WI38 (cell line): ENCODE measurements around the gene YBX3.

Source experiments
- H3K4me3 ChIP-seq: 2 replicates; pipeline ENCODE4 v1.5.1; 2011; ENCODE audit warnings: low read depth, mild to moderate bottlenecking, control low read depth, low read length
- CTCF ChIP-seq: IDR thresholded peaks from 2 replicates; pipeline ENCODE4 v1.5.1; 2012; ENCODE audit warnings: low read depth, mild to moderate bottlenecking, control low read depth, low read length

YBX3 gene

DNA sequence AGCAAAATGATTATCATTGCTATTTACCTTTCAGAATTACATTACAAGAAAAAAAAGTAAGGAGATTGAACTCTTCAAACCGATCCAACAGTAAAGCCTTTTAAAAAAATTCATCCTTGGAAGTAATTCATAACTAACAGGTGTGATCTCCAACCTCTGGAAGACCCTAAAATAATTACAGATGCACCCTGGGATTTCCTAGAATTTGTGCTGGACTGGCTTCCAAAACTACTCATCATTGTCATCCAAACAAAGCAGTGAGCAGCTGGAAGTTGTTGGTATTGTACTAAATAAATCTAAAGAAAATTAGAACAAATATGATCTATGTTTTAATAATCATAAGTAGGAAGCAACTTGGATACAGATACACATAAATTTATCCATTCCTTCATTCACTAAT is 1.9 kb upstream of the YBX3 start:
- no peak for TF ChIP-seq CTCF

GRCh38 chr12:10722502-10722904 is 620 bp downstream of the YBX3 start:
- peak overlapping the region; percentile 98 for H3K4me3 ChIP-seq
- 0 out of 2 replicates have a peak, but pooled peaks have one; percentile 7 for TF ChIP-seq CTCF

More for the DNA sequence above, 1.9 kb upstream of the YBX3 start:
- no peak overlapping the region for H3K4me3 ChIP-seq

DNA sequence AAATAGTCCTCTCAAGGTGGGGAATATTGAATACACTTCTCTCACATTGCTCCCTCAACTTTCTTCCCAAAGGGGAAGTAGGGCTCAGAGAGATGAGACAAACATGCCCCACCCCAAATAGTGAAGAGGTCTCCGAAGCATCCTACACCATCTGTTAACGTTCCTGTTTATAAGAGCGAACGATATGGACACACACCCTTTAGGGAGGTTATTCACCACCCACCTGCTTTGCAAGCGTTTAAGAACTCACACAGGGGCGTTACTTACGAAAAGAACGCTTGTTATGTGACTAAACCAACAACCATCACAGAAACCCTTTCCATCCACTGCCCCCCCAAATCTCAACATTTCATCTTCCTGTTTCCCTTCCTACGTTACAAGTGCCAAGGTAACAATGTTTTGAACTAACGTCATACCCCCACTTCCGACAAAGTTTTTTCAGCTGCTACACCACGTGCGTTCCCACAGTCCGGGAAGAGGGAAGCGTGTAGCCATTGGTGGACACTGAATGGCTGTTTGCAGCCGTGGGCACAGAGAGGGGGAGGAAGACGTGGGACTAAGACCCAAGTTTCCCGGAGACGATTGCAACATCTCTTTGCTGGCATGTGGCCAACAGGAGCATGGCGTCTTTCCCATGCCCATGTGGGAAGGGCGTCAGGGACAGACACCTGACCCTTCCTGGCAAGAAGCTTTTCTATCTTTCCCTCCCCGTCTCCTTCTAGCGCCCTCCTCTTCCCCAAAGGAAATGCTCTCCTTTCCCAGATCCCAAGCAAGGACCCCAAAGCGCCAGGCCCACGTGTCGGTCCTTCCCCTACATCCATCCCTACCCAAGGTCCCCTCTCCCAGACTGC is 1.2 kb downstream of the YBX3 start:
- H3K4me3 ChIP-seq, result peak overlapping the region; percentile 98
- no peak for TF ChIP-seq CTCF

DNA sequence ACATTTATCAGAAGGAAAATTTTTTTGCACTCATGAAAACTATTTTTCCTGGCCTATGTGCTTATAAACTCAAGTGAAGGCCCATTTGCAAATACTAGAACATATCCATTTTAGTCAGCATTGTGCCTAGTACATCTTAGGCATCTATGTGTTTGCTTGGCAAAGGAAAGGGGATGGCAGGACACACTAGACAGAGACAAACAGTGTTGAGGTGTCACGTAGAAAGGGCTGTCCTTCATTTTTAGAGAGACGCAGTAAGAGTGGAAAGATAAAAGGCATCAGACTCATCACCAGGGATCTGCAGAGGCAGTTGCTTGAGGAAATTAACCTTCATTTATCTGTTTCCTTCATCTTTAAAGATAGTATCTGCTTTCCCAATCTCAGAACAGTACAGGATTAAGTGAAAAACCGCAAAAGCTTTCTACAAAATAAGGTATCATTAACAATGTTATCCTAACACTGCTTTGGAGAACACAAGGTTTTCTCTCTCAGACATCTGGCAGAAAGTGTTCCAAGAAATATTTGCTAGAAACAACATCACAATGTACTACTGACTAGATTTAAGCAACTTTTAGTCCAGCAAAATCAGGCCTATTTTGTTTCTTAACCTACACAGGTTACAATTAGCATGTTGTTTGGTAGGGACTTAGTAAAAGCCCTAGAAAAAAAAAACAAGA is 2.0 kb downstream of the YBX3 start:
- H3K4me3 ChIP-seq, result peak overlapping the region; percentile 98
- no peak for TF ChIP-seq CTCF

DNA sequence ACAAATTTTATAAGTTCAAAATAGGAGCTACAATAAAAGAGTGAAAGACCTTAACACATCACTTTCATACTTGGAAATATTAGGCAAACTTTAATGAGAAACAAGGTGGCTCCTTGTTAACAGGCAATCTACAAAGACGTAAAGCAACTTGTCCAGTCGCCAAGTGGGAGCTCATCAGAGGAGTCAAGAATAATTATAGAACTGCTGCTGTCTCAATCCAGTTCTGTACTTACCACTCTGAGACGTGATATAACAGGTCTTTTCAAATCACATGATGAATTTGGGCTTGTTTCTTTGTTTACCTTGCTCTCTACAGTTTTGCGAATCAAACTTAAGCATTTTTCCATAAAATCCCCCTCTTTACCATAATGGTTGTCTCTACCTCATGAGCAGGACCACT is 3.6 kb downstream of the YBX3 start:
- H3K4me3 ChIP-seq, result no peak overlapping the region; the same call in 1 of the 2 replicates
- TF ChIP-seq CTCF, result no peak

DNA sequence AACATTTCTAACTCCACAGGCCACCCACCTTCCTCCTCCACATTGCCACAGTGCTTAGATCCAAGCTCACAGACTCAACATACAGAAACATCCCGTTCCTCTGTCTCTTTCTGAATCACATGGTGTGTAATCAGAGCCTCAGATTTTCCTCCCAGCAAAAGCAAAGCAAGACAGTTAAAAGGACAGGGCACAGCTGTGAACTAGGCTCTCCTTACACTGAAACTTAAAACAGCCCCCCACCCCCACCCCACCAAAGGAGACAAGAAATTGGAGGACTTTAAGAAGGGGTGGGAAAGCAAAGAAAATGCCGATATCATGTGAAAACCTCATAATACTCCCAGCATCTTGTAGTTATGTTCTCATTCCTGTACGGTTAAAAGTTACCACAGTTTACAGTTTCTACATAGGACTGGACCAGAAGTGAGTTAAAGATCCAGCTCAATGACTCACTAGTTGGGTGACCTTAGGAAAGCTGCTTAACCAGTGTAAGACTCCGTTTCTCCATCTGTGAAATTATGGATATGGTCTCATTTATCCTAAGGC is 4.8 kb downstream of the YBX3 start:
- TF ChIP-seq CTCF, result no peak
- H3K4me3 ChIP-seq, result peak overlapping the region; percentile 49

DNA sequence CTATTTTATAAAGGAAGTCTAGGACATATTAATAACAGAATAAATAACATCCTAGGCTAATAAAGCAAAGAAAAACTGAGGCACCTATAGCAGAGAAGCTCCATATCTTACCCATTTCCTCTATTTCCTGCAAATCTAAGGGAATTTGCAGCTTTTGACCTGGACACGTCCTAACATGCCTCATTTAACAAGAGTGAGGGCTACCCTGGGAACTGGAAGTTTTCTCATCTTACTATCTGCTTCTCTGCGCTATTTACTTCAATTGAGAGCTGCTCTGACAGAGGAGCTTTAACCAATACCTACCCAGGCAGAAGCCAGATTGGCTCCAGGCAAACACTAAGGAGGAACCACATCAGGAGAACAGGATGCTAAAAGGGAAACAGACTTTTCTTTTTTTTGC is 5.7 kb downstream of the YBX3 start:
- TF ChIP-seq CTCF, result no peak
- peak overlapping the region; percentile 32 for H3K4me3 ChIP-seq
